Mucosa of descending colon (tissue), 3 donors: ENCODE measurements around the gene CIC. TPM values are rescaled to one million over a fixed set of nuclear protein-coding genes. Genes with fewer than 3 reads are reported as not detected.
A peak's percentile ranks its signal among the peaks of the same experiment; 100 is the strongest.

Experiments
- ATAC-seq: fragments of 200-7000 bp; cut with Tn5 transposase; one replicate; pipeline ENCODE4 v1.9.1; 2020; ENCODE audit warnings: mild to moderate bottlenecking, moderate library complexity
- DNase-seq, 3 donors: peaks; one replicate each; pipeline ENCODE4 v3.0.0-alpha.2; 2020
- H3K36me3 ChIP-seq: fragments of 200-600 bp; one replicate; pipeline ENCODE4 v1.8.0; 2021; ENCODE audit warnings: low read depth, mild to moderate bottlenecking
- H3K4me1 ChIP-seq: fragments of 200-600 bp; one replicate; pipeline ENCODE4 v1.8.0; 2021; ENCODE audit warnings: low read depth, mild to moderate bottlenecking
- H3K4me3 ChIP-seq: fragments of 200-600 bp; one replicate; pipeline ENCODE4 v1.8.0; 2021; ENCODE audit warnings: mild to moderate bottlenecking
- H3K9me3 ChIP-seq: fragments of 200-600 bp; one replicate; pipeline ENCODE4 v1.8.0; 2021; ENCODE audit warnings: mild to moderate bottlenecking
- CTCF ChIP-seq: fragments of 200-600 bp; IDR thresholded peaks from one replicate; pipeline ENCODE4 v1.8.0; 2022; ENCODE audit warnings: antibody characterized with exemption, mild to moderate bottlenecking
- intact Hi-C, 2 donors: fragments of 100-400 bp; cut with DNase I in 1 of 2; cut with micrococcal nuclease in 1 of 2; formaldehyde crosslinking; loops; one replicate each; pipeline versions ENCODE4 v1.11.0 to v1.11.1; 2022; cut with DNase I, micrococcal nuclease
- total RNA-seq, 3 donors: library from RNA; stranded (reverse); fragmentation: NEBNext Ultra II Directional in 2 of 3; extraction: Animal tissue kit (Norgen Biotek cat#: 25700) in 2 of 3; gene quantifications; one replicate each; pipeline versions ENCODE4 v1.2.1 to v1.2.4, GENCODE V29; 2021 to 2023
- donor health status: DM: no; HTN: no; CAD: no; lungs with moderate emphysema.
- donor health status: DM: no; HTN: no; CAD: no.
- donor health status: DM: no; HTN: yes; CAD: no.

The CIC gene
- total RNA-seq, 3 donors from 2014 or later: 47.3 to 78.0 (median 50.0) TPM

GRCh38 chr19:42312370-42312769 is 43.3 kb downstream of the CIC start:
- no peak for DNase-seq
- no peak for TF ChIP-seq CTCF
- H3K9me3 ChIP-seq: no peaks in the 10 kb centered on the region
- no peaks in the 10 kb centered on the region for H3K36me3 ChIP-seq
- intact Hi-C loops: no loop called here
- H3K4me3 ChIP-seq: no peak overlapping the region
- H3K4me1 ChIP-seq: peaks cover 10% of the 10 kb centered on the region
- ATAC-seq: no peak

- H3K4me1 ChIP-seq: peaks cover 10% of the 10 kb centered on the region
Measured at GRCh38 chr19:42313096-42313839, 44.2 kb downstream of the CIC start, which contains the start of gene TMEM145. TSS of gene TMEM145 (plus strand) at chr19:42313309. CDS start at chr19:42313377, 68 bp downstream.

GRCh38 chr19:42313840-42314755 is 45.0 kb downstream of the CIC start:
- DNase-seq: no peak
- Histone ChIP-seq H3K4me3 (no peak overlapping the region), H3K9me3 (no peaks in the 10 kb centered on the region), H3K36me3 (no peaks in the 10 kb centered on the region), H3K4me1 (peaks cover 10% of the 10 kb centered on the region)
- intact Hi-C loops: no loop called here
- no peak for TF ChIP-seq CTCF
- ATAC-seq: no peak

More at GRCh38 chr19:42313096-42313839, 44.2 kb downstream of the CIC start, which contains the start of gene TMEM145:
- ATAC-seq (peak; percentile 83), DNase-seq (peak in 1 of 3 donors; percentile 66)
- no peak for TF ChIP-seq CTCF
- Histone ChIP-seq H3K36me3 (no peaks in the 10 kb centered on the region), H3K9me3 (no peaks in the 10 kb centered on the region), H3K4me3 (no peak within 1 kb of the TSS)
- intact Hi-C loops: no loop called here

- no peak for DNase-seq
- TF ChIP-seq CTCF: no peak
- peaks cover 10% of the 10 kb centered on the region for H3K4me1 ChIP-seq
- no peaks in the 10 kb centered on the region for H3K9me3 ChIP-seq
- H3K4me3 ChIP-seq: no peak overlapping the region
- no peak for ATAC-seq
- intact Hi-C loops: no loop called here
- H3K36me3 ChIP-seq: no peaks in the 10 kb centered on the region
Measured at GRCh38 chr19:42315024-42315423, 46.0 kb downstream of the CIC start.

GRCh38 chr19:42316223-42317211 is 47.5 kb downstream of the CIC start:
- peaks cover 10% of the 10 kb centered on the region for H3K4me1 ChIP-seq
- H3K9me3 ChIP-seq: no peaks in the 10 kb centered on the region
- H3K36me3 ChIP-seq: no peaks in the 10 kb centered on the region
- DNase-seq (peak in 2 of 3 donors; percentile 56 to 67), ATAC-seq (peak; percentile 67)
- no peak overlapping the region for H3K4me3 ChIP-seq
- no peak for TF ChIP-seq CTCF
- intact Hi-C loops: no loop called here
